ENCODE results near the gene GPR146.

- no peak for TF ChIP-seq CTCF (IDR thresholded peaks at IDR 0.05)
- no peak for TF ChIP-seq POLR2A (IDR thresholded peaks at IDR 0.05)
Measured at GRCh38 chr7:1022801-1023465, 21.4 kb upstream of the GPR146 start.

All from lower leg skin (tissue), 3 donors.